ENCODE measurements around the gene SEMA5A.

SEMA5A gene

GRCh38 chr5:9445826-9446388 lies 100.0 kb downstream of the SEMA5A start:
- no peak for FAIRE-seq
- DNase-seq (ENCODE audit: low spot score): no peak

DNA sequence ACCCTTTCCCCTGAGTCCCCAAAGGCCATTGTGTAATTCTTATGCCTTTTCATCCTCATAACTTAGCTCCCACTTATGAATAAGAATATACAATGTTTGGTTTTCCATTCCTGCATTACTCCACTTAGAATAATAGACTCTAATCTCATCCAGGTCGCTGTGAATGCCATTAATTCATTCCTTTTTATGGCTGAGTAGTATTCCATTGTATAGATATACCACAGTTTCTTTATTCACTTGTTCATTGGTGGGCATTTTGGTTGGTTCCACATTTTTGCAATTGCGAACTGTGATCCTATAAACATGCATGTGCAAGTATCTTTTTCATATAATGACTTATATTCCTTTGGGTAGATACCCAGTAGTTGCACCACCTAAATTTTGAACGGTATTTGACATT lies 101.5 kb downstream of the SEMA5A start:
- no peak for FAIRE-seq
- DNase-seq (ENCODE audit: low spot score): no peak

GRCh38 chr5:9441610-9442009 lies 104.3 kb downstream of the SEMA5A start:
- FAIRE-seq: no peak
- no peak for DNase-seq (ENCODE audit: low spot score)

- FAIRE-seq (no peak), DNase-seq (ENCODE audit: low spot score) (peak; percentile 67)
These were observed 105.4 kb downstream of the SEMA5A start for GRCh38 chr5:9440517-9440916.

- DNase-seq (ENCODE audit: low spot score) (no peak), FAIRE-seq (no peak)
These were observed 106.2 kb downstream of the SEMA5A start for GRCh38 chr5:9439531-9440292.

GRCh38 chr5:9438596-9439354 lies 107.1 kb downstream of the SEMA5A start:
- no peak for DNase-seq (ENCODE audit: low spot score)

DNA sequence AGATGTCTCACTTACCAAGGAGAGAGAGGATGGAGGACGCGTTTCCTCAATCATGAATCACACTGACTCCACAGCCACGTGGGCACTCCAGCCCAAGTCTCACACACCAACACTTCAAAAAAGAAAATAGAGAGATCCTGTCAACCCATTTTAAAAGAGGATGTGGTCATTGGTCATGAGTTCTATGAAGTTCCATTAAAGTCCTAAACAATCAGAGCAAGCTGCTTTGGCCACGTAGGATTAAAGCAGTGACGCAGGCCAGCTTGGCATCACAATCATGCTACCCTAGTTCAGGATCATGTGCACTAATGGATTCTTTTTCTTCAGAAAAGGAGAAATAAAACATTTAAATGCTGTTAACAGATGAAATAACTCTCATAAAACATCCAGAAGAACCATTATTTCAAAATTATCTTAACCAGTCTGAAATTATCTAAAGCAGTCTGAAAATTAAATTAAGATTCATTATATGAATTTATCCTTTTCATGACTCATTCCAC lies 108.1 kb downstream of the SEMA5A start:
- FAIRE-seq (peak; percentile 76), DNase-seq (ENCODE audit: low spot score) (peak; percentile 80)

More at GRCh38 chr5:9438596-9439354, 107.1 kb downstream of the SEMA5A start:
- no peak for FAIRE-seq

- DNase-seq (ENCODE audit: low spot score) (no peak), FAIRE-seq (no peak)
These were observed 114.2 kb downstream of the SEMA5A start for GRCh38 chr5:9431496-9432258.

DNA sequence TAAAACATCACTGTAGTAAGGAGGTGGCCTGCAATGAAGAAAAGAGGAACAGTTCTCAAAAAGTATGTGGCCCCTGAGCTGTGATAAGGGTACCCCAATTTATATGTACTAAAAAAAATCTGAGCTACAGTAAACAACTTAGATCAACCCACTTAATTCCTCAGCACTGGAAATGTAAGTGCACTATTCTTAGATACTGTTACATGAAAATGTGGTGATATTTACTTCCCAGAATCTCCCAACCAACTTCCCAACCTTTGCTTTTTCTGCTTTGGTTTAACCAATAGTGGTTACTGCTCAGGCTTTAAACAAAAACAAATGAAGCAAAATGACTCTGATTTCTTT lies 114.8 kb downstream of the SEMA5A start:
- no peak for DNase-seq (ENCODE audit: low spot score)
- no peak for FAIRE-seq

DNA sequence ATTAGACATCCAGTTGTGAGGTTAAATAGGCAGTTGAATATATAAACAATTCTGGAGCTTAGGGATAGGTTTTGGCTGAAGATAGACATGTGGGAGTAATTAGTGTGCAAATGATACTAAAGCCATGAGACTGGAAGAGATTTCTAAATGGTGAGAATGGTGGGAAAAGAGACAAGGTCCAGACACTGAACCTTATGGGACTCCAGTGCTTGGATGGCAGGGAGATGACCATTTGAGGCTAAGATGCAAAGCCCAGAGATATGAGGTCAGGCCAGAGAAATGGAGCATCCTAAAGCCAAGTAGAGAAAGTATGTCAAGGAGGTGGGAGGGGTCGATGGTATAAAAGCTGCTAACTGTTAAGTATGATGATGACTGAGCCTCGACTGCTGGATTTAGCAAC lies 115.6 kb downstream of the SEMA5A start:
- FAIRE-seq (no peak), DNase-seq (ENCODE audit: low spot score) (no peak)

- no peak for DNase-seq (ENCODE audit: low spot score)
- no peak for FAIRE-seq
These were observed 116.1 kb downstream of the SEMA5A start for GRCh38 chr5:9429691-9430215.

DNA sequence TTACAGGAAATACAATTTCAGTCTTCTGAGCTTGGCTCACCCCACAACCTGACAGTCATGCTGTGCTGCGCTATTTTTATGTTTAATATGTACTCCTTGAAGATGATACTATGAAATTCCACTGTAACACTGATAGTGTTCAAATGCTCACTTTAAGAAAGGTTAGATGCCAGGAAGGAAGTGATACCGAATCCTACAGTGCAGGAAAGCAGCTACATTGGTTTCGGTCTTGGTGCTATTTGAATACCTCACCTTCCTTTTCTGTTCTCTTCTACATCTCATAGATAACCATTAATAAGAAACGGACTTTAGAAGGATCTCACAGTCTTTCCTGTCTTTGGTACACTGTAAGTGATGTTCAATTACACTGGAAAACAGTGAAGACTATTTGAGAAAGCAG lies 117.6 kb downstream of the SEMA5A start:
- DNase-seq (ENCODE audit: low spot score) (no peak), FAIRE-seq (no peak)

GRCh38 chr5:9425710-9426109 lies 120.2 kb downstream of the SEMA5A start:
- FAIRE-seq: peak; percentile 38
- no peak for DNase-seq (ENCODE audit: low spot score)

- DNase-seq (ENCODE audit: low spot score): peak; percentile 29
- peak; percentile 74 for FAIRE-seq
These were observed 122.3 kb downstream of the SEMA5A start for GRCh38 chr5:9423571-9423970.

DNA sequence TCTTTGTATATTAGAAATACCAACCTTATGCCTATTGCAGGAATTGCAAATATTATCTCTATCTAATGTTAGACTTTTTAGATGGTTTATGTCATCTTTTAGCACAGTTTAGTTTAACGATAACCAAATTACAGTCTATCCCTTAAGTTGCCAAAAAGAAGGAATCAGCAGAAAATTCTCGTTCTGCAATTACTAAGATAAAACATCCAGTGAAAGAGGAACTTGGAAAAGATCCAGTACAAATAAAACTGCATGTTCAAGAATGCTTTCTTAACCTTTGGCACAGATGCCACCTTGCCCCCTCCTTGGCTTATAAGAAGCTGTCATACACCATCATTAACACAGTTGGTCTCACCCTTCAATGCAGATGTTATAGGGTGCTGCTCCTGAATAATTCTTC lies 124.0 kb downstream of the SEMA5A start:
- FAIRE-seq (peak; percentile 75), DNase-seq (ENCODE audit: low spot score) (peak; percentile 43)

DNA sequence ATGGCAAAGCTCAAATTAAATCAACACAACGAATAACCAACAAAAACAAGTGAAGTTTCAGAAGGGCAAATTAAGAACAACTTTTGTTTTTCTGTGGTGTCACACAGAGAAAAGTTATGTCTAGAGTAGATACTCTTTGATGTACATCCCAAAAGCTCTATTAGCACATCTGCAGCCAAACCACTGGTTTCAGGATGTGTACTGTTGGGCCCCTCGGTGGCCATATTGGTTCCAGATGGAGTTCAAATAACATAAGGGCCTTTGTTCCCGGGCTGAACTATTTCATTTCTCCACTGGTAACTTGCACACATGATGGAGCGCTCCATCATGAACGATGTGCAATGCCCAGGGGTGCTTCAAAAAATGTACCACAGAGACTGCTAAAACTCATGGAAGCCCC lies 126.1 kb downstream of the SEMA5A start:
- no peak for FAIRE-seq

GRCh38 chr5:9415566-9415965 lies 130.3 kb downstream of the SEMA5A start:
- DNase-seq (ENCODE audit: low spot score) (no peak), FAIRE-seq (no peak)

More for the DNA sequence above, 126.1 kb downstream of the SEMA5A start:
- no peak for DNase-seq (ENCODE audit: low spot score)

GRCh38 chr5:9415091-9415490 lies 130.8 kb downstream of the SEMA5A start:
- FAIRE-seq: no peak
- DNase-seq (ENCODE audit: low spot score): no peak

DNA sequence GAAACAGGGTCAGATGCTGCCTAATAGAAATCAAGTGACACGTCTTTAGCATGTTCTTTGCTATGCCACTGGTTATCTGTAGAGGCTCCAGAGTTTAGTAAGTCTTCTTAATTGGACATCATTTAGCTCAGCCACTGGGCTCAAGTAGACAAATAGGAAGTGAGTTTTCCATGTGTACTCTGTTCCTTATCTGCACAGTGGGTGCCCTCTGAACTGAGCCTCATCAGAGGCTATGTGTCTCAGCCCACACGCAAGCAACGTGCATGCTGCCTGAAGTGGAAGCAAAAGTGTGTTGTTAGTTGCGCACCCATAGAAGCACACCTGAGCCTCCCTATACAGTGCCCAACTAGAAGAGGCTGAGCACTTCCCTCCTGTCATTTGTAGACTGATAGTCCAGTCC lies 134.7 kb downstream of the SEMA5A start:
- DNase-seq (ENCODE audit: low spot score) (no peak), FAIRE-seq (no peak)

- DNase-seq (ENCODE audit: low spot score): peak; percentile 84
- FAIRE-seq: no peak
These were observed 136.4 kb downstream of the SEMA5A start for GRCh38 chr5:9409413-9409960.

- FAIRE-seq (peak; percentile 98), DNase-seq (ENCODE audit: low spot score) (peak; percentile 68)
These were observed 136.9 kb downstream of the SEMA5A start for GRCh38 chr5:9408964-9409363.

Data from RCC 7860 (cell line).